Activated CD8-positive, alpha-beta memory T cell treated with anti-CD3 and anti-CD28 coated beads, Interleukin-2, amount 10 ng/mL, durations not matched to agents 7 days and 5 days (primary cell): ENCODE results near the gene BCAR1. TPM values are rescaled to one million over a fixed set of nuclear protein-coding genes. Genes with fewer than 3 reads are reported as not detected.

Source experiments
- ATAC-seq: fragments of 150-1000 bp; cut with Tn5 transposase; one replicate; pipeline ENCODE4 v1.10.0; 2021; ENCODE audit warnings: moderate library complexity
- CTCF ChIA-PET: fragments of 350-600 bp; sonication (Branson Sonifier 250); formaldehyde crosslinking; loops from one replicate; lab custom pipeline; 2021; ENCODE audit warnings: antibody characterized with exemption; lab: Charles Lee
- DNase-seq: peaks from one replicate; pipeline ENCODE4 v3.0.0-alpha.2; 2020
- H3K27ac Mint-ChIP-seq: one replicate; pipeline ENCODE4 v1.8.0; 2021; ENCODE audit warnings: mild to moderate bottlenecking, mixed read lengths
- H3K27me3 Mint-ChIP-seq: one replicate; pipeline ENCODE4 v1.8.0; 2021; ENCODE audit warnings: mixed read lengths
- H3K36me3 Mint-ChIP-seq: one replicate; pipeline ENCODE4 v1.8.0; 2021; ENCODE audit warnings: mild to moderate bottlenecking, mixed read lengths
- H3K4me1 Mint-ChIP-seq: one replicate; pipeline ENCODE4 v1.8.0; 2021; ENCODE audit warnings: mixed read lengths
- H3K4me3 Mint-ChIP-seq: one replicate; pipeline ENCODE4 v1.8.0; 2021; ENCODE audit warnings: mild to moderate bottlenecking, moderate library complexity, mixed read lengths
- H3K9me3 Mint-ChIP-seq: one replicate; pipeline ENCODE4 v1.8.0; 2022; ENCODE audit warnings: low read depth, mixed read lengths
- total RNA-seq, 2 experiments: library from RNA; stranded (reverse); gene quantifications; one replicate each; pipeline ENCODE4 v1.2.3, GENCODE V29; 2021

Gene BCAR1
- total RNA-seq, 2 experiments from 2014 or later: 0.19 TPM; not detected in 1

DNA sequence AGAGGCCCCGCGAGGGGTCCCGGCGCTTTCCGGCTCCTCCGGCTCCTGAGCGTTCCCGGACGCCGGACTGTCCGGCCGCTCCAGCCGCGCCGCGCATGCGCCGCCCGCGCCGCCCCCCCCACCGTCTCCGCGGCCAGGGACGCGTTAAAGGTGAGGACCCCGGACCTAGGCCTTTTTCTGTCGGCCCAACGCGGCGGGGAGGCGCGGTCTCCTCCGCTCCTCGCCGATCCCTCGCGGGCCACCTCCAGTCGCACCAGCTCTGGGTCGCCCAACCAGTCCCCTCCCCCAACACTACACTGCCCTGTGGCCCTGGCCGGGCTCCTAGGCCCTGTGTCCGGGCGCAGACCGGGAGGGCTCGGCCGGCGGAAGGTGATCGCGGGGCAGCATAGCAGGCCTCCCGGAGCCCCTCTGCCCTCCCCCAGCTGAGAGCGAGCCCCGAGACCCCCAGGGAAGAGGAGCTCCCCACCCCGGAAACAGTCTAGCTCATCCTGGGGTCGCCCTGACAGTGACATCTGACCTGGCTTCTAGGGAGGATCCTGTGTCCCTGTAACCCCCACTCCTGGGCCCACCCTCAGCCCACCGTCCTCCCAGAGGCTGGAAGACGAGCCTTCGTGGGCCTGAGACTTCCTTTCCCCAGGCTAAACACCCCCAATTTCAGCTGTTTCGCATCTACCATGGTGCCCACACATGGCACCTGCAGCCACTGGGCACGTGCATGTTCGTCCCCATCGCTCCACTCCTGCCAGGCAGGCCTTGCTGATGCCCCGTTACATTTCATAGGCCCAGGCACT is 14.7 kb upstream of the BCAR1 start:
- CTCF ChIA-PET: no interaction called here

DNA sequence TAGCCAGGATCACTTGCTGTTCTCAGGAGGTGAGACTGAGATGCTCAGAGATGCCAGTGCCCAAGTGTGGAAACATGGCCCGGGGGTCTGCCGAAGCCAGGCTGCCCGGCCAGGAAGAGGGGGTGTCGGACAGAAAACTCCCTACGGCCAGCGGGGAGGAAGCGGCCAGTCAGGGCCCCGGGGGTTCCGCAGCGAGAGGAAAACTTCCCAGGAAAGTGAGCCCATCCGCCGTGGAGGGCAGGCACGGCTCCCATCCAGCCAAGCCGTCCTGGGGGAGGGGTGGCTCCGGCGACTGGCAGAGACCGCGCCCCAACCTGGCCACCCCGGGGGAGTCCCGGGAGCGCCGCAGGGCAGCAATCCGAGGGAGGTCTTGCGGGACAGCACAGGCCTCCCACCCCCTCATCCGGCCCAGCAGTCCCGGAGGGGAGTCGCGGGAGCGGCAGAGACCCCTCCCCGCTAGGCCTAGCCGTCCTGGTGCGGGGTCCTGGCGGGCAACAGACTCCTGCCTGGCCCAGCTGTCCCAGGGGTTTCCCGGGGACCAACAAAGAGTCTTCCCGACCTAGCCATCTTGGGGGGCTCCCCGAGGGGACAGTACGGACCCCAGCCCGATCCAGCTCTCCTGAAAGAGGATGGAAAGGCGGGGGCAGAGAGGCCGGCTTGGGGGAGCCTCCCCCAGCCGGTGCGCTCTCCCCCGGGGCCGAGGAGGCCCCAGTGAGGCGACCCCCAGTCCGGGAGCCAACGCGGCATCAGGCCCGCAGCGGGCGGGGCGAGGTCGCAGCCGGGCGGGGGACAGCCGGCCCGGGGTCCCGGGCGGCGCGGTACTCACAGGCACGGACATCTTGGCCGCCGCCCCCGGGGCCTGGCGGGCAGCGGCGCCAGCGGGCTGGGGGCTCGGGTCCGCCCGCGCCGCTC is 13.8 kb upstream of the BCAR1 start:
- DNase-seq (no peak), ATAC-seq (no peak)
- Mint-ChIP-seq H3K4me1 (no peaks in the 10 kb centered on the region), H3K27me3 (peaks cover 45% of the 10 kb centered on the region), H3K4me3 (no peak overlapping the region), H3K36me3 (no peaks in the 10 kb centered on the region), H3K9me3 (no peaks in the 10 kb centered on the region), H3K27ac (no peak overlapping the region)
- CTCF ChIA-PET: no interaction called here

More for the DNA sequence above, 14.7 kb upstream of the BCAR1 start:
- no peak overlapping the region for H3K4me3 Mint-ChIP-seq
- no peaks in the 10 kb centered on the region for H3K9me3 Mint-ChIP-seq
- peaks cover 43% of the 10 kb centered on the region for H3K27me3 Mint-ChIP-seq
- ATAC-seq (no peak), DNase-seq (no peak)
- H3K27ac Mint-ChIP-seq: no peak overlapping the region
- H3K4me1 Mint-ChIP-seq: no peaks in the 10 kb centered on the region
- H3K36me3 Mint-ChIP-seq: no peaks in the 10 kb centered on the region

DNA sequence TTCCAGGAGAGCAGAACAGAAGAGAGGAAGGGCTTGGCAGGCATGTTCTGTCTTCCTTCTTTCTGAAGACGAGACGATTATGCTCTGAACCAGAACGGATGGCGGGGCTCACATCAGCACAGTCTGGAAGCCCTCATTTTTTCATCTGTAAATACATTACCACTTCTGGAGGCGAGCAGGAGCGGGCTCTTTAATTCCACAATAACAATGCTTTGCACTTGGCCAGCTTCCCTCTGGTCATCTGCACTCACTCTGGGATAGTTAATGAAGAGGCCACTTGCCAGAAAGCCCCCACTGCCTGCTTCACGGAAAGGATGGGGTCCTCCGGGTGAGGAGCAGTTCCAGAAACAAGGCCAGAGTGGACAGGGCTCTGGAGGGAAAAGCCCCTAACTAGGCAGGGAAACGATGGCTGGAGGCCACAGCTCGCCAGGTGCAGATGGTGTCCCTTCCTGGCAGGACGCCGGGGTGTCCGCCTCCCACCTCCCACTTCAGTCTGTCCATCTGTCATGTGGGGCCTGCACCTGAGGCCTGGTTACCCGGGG is 13.1 kb upstream of the BCAR1 start:
- CTCF ChIA-PET: no interaction called here
- H3K9me3 Mint-ChIP-seq: no peaks in the 10 kb centered on the region
- H3K4me1 Mint-ChIP-seq: no peaks in the 10 kb centered on the region
- ATAC-seq (no peak), DNase-seq (no peak)
- H3K27ac Mint-ChIP-seq: no peak overlapping the region
- H3K4me3 Mint-ChIP-seq: no peak overlapping the region
- H3K27me3 Mint-ChIP-seq: peaks cover 43% of the 10 kb centered on the region
- H3K36me3 Mint-ChIP-seq: no peaks in the 10 kb centered on the region

DNA sequence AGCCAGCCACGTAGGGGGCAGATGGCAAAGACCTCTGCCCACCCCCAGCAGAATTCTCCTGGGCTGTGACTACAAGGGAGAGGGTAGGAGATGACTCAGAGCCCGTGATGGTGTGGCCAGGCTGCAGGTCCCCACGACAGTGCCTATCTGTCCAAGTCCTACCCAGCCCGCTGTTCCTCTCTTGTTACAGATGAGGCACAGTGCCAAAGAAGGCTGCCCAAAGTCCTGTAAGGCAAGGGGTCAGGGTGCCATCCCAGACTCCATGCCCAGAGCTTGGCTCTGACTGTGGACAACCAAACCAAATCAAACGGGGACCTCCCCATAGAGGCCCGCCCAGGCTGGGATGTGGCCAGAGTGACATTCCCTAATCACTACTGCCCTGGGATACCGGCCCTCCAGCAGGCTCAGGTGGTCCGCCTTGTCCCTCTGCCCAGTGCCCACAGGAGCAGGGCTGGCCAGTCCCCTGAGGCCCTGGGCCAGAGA is 12.6 kb upstream of the BCAR1 start:
- Mint-ChIP-seq H3K27me3 (peaks cover 45% of the 10 kb centered on the region), H3K4me3 (no peak overlapping the region), H3K4me1 (no peaks in the 10 kb centered on the region), H3K9me3 (no peaks in the 10 kb centered on the region), H3K36me3 (no peaks in the 10 kb centered on the region), H3K27ac (no peak overlapping the region)
- CTCF ChIA-PET: no interaction called here
- ATAC-seq (no peak), DNase-seq (no peak)

DNA sequence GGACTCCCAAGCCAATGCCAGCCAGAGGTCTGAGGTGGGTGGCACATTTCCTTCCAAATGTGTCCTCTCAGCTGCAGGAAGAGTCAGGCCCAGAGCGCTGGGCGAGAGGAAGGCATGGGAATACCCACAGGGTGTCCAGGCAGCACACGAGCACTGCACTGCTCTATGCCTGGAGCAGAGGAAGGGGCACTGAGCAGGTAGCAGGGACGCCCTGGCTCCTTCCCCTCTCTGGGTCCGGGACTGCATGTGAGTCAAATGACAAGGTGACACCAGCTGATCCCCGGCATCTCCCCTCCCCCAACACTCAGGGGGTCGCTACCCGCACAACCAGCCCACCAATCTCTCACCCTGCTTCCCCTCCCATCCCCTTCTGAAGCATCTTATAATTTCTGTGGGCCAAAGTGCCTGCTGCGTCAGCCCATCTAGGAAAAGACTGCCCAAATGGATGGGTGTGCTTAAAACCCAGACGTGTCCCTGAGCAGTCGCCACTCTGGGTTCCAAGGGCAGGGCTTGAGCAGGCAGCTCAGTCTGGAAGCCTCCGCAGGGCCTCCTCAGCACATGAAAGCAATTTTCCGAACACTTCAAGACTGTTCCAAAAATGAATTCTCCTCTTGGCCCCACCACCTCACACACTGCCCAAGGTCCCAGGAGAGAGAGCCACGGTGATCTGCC is 12.0 kb upstream of the BCAR1 start:
- no peak overlapping the region for H3K27ac Mint-ChIP-seq
- no peak for DNase-seq
- CTCF ChIA-PET: interaction anchor here (1.4 kb wide), 1 partner anchor 64 kb away, joined by 7 read pairs; no protein-coding TSS in a partner anchor
- ATAC-seq: no peak
- H3K4me3 Mint-ChIP-seq: no peak overlapping the region
- H3K9me3 Mint-ChIP-seq: no peaks in the 10 kb centered on the region
- no peaks in the 10 kb centered on the region for H3K36me3 Mint-ChIP-seq
- H3K4me1 Mint-ChIP-seq: no peaks in the 10 kb centered on the region
- peaks cover 47% of the 10 kb centered on the region for H3K27me3 Mint-ChIP-seq

DNA sequence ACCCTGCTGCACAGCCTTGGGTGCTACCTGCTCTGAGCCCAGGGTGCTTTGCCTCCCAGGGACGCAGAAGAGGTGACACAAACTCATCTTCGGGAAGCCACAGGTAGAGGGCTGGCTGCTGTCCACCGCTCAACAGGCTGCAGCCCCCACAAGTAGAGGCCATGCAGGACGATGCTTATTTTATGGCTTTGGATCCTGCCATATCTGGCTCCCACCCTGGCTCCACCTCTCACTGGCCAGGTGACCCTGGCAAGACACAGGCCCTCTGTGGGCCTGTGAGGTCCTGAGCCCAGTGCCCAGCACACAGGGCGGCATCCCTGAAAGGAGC is 11.3 kb upstream of the BCAR1 start:
- H3K27ac Mint-ChIP-seq: no peak overlapping the region
- CTCF ChIA-PET: interaction anchor here (1.2 to 1.4 kb wide), 2 partner anchors 29 to 64 kb away, joined by 3 to 7 read pairs; no protein-coding TSS in a partner anchor

DNA sequence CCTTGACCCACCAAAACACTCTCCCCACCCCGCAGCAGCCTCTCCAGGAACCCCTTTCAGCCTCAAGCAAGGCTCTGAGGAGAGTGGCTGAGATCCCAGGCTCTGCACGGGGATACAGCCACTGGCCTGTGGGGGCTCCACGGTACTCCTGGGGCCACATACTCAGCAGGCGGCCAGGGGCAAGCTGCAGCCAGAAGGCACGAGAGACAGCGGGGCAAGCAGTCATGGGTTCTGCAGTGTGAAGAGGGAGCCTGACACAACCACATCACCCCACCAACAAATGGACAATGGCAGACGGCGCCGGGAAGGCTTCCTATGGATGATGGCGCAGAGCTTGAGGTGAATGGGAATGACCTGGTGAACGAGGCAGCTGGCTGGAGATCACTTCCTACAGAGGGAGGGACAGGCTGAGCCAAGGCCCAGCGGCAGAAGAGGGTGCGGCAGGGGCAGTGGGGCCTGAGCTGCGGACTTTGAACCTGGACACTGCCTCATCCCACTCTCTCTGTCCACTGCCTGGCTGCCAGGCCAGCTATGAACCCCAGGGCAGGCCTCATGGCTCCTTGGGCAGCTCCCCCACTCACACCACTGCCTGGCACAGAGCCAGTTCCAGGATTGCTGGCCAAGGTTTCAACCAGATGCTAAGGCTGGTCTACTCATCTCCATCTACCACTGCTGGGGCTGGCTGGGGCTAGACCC is 10.8 kb upstream of the BCAR1 start:
- DNase-seq: no peak
- CTCF ChIA-PET: interaction anchor here (1.2 to 1.4 kb wide), 2 partner anchors 28 to 63 kb away, joined by 3 to 7 read pairs; no protein-coding TSS in a partner anchor
- Mint-ChIP-seq H3K4me3 (no peak overlapping the region), H3K9me3 (no peaks in the 10 kb centered on the region), H3K27ac (no peak overlapping the region), H3K27me3 (peaks cover 52% of the 10 kb centered on the region), H3K4me1 (no peaks in the 10 kb centered on the region), H3K36me3 (no peaks in the 10 kb centered on the region)
- ATAC-seq: no peak

More for the DNA sequence above, 11.3 kb upstream of the BCAR1 start:
- no peak for DNase-seq
- Mint-ChIP-seq H3K4me1 (no peaks in the 10 kb centered on the region), H3K9me3 (no peaks in the 10 kb centered on the region), H3K4me3 (no peak overlapping the region), H3K27me3 (peaks cover 52% of the 10 kb centered on the region), H3K36me3 (no peaks in the 10 kb centered on the region)
- no peak for ATAC-seq

DNA sequence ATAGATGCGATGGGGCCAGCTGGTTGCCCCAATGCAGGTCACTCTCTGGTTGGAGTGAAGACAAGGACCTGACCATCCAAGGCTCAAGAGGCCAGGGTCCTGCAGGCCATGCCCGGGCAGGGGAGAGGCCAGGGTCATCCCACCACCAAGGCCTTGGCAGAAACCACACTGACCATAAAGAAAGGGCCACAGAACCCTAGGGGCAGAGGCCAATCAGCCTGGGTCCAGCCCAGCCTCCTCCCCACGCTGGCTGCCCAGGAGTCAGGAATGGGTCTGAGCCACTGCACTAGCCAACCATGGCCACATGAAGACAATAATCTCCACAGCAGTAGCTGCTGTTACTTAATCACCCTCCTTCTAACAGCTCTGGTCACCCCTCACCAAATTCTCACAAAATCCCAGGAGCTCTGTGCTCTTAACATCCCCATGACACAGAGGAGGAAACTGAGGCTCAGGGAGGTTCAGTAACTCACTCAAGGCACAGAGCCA is 10.2 kb upstream of the BCAR1 start:
- no peaks in the 10 kb centered on the region for H3K4me1 Mint-ChIP-seq
- H3K9me3 Mint-ChIP-seq: no peaks in the 10 kb centered on the region
- no peak overlapping the region for H3K4me3 Mint-ChIP-seq
- H3K27ac Mint-ChIP-seq: no peak overlapping the region
- no peak for DNase-seq
- no peaks in the 10 kb centered on the region for H3K36me3 Mint-ChIP-seq
- H3K27me3 Mint-ChIP-seq: peaks cover 49% of the 10 kb centered on the region
- CTCF ChIA-PET: interaction anchor here (1.2 kb wide), 1 partner anchor 27 kb away, joined by 3 read pairs; no protein-coding TSS in a partner anchor
- no peak for ATAC-seq

DNA sequence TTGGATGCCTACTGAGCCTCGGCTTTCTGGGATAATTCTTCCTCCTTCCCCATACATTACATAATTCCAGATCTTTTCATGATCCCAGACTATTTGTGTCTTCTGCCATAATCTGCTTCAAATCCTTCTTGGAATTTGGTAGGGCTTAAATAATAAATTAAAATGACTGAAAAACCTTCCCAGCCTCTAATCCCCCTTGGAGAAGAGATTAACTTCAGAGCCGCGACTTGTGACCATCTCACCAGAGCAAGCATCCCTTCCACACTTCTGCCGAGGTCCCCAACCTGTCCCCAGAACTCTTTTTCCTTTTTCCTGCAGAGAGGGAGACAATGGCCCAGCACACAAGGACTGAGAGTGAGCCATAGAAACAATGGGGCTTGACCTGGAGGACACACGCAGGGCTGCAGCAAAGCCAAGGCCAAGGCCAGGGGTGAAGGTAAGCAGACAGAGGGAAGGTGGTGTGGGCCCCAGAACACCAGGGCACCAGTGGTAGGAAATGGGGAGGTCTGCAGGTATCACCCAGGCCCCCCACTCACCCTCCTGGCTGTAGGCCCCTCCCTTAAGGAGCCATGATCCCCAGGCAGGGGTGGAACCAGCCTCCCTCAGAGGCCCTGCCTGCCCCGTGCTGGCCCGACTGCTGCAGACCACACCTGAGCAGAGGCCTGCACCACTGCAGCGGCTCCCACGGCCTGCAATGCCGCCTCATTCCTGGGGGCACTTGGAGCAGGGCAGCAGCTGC is 9.6 kb upstream of the BCAR1 start:
- Mint-ChIP-seq H3K36me3 (no peaks in the 10 kb centered on the region), H3K4me3 (no peak overlapping the region), H3K27ac (no peak overlapping the region), H3K9me3 (no peaks in the 10 kb centered on the region), H3K4me1 (no peaks in the 10 kb centered on the region), H3K27me3 (peaks cover 44% of the 10 kb centered on the region)
- DNase-seq (no peak), ATAC-seq (no peak)
- CTCF ChIA-PET: no interaction called here

DNA sequence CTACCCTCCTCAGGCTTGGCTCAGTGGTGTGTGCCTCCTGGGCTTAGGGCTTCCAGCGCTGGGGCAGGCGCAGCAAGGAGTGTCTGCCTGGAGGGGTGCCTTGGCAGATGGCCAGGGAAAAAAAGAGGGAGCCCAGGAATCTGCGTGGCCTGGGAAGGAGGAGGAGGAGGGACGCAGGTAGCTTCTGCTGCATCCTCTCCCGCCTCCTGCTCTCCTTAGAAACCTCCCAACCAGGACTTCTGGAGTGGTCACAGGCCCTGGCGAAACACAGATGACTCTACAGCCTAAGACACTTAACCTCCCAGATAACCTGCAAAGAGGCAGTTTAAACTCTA is 7.3 kb upstream of the BCAR1 start:
- Mint-ChIP-seq H3K9me3 (no peaks in the 10 kb centered on the region), H3K4me3 (no peak overlapping the region), H3K36me3 (no peaks in the 10 kb centered on the region), H3K4me1 (no peaks in the 10 kb centered on the region), H3K27ac (no peak overlapping the region), H3K27me3 (peaks cover 45% of the 10 kb centered on the region)
- ATAC-seq (no peak), DNase-seq (no peak)
- CTCF ChIA-PET: no interaction called here

DNA sequence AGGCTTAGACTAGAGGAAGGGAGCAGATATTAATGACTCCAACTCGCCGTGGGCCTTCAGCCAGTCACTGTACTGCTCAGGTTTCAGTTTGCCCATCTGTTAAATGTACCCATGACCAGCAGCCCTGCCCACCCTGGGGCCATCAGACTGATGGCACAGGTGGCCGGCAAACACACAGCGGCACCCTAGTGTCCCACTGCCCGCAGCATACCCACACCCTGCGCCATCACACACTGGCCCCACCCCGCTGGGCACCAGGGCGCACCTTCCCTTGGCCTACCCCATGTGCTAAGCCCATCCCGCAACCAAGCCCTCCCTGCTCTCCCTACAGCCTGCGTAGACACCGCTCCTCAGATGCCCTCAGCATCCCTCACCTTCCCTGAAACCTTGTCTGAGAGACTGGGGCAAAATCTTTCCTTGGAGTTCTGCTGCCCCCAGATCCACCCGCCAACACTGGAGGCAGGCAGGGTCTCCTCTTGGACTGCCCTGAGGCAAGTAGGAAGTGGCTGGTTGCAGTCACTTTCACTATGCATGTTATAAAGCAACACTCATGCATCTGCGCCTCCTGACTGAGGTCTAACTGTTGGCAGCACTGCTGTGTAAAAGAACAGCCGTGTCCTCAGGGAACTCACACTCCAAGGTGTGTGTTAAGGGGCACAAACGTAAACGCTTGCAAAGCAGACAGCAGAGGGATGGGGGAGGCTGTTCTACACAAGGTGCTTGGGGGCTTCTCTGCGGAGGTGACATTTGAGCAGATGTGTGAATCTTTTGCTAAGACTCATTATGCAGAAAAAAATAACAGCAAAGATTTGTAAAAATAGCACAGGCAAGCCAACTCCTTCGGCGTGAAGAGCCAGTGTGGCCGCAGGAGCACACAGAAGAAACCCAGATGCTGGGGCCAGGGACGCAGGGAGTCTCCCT is 6.7 kb upstream of the BCAR1 start:
- Mint-ChIP-seq H3K9me3 (no peaks in the 10 kb centered on the region), H3K27ac (no peak overlapping the region), H3K36me3 (no peaks in the 10 kb centered on the region), H3K27me3 (peaks cover 47% of the 10 kb centered on the region), H3K4me3 (no peak overlapping the region), H3K4me1 (no peaks in the 10 kb centered on the region)
- DNase-seq (no peak), ATAC-seq (no peak)
- CTCF ChIA-PET: no interaction called here
